ENCODE measurements around the gene IL1R1.

Gene IL1R1

GRCh38 chr2:102126660-102127059 lies 15.9 kb upstream of the IL1R1 start:
- H3K4me3 ChIP-seq (ENCODE audit: low read length), result no peak overlapping the region
- TF ChIP-seq, protein P1, sequence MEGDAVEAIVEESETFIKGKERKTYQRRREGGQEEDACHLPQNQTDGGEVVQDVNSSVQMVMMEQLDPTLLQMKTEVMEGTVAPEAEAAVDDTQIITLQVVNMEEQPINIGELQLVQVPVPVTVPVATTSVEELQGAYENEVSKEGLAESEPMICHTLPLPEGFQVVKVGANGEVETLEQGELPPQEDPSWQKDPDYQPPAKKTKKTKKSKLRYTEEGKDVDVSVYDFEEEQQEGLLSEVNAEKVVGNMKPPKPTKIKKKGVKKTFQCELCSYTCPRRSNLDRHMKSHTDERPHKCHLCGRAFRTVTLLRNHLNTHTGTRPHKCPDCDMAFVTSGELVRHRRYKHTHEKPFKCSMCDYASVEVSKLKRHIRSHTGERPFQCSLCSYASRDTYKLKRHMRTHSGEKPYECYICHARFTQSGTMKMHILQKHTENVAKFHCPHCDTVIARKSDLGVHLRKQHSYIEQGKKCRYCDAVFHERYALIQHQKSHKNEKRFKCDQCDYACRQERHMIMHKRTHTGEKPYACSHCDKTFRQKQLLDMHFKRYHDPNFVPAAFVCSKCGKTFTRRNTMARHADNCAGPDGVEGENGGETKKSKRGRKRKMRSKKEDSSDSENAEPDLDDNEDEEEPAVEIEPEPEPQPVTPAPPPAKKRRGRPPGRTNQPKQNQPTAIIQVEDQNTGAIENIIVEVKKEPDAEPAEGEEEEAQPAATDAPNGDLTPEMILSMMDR (IDR thresholded peaks at IDR 0.05; ENCODE audit: insufficient read depth, low read depth, low read length, missing control alignments), result no peak
- peak; percentile 22 for DNase-seq (ENCODE audit: low read depth)

GRCh38 chr2:102129082-102129481 lies 13.5 kb upstream of the IL1R1 start:
- TF ChIP-seq, protein P1 (IDR thresholded peaks at IDR 0.05; ENCODE audit: insufficient read depth, low read depth, low read length, missing control alignments), result no peak
- DNase-seq (ENCODE audit: low read depth), result no peak
- H3K4me3 ChIP-seq (ENCODE audit: low read length), result no peak overlapping the region

DNA sequence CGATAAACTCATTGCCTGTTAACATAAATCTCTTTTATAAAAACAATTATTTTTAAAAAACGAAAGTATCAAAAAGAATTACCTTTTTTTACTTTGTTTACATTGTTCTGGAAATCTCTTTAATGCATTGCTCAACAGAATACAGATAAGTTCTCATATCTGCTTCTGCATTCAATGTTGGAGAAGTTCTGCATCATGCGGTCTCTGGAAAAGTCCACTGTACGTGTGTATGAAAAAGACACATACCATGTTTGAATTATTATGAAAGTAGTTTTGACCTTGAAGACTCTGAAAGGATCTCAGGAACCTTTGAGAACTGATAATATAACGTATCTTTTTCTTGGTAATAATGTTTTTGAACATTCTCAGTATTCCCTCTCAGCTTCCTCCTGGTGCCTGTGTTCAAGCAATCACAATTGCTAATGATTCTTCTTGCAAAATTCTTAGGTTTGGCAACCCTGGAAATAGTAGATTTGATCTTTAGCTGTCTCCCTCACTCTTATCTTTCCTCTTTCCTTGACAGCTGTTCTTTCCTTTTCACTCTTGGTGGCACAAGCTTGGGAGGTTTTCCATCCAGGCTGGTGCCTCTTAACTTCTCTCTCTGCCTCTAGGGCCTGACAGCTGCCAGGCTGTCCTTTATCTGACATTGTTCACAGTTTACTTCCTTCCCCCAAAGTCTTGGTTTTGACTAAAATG lies 12.4 kb upstream of the IL1R1 start:
- no peak overlapping the region for H3K4me3 ChIP-seq (ENCODE audit: low read length)
- DNase-seq (ENCODE audit: low read depth), result no peak
- TF ChIP-seq, protein P1 (IDR thresholded peaks at IDR 0.05; ENCODE audit: insufficient read depth, low read depth, low read length, missing control alignments), result no peak

DNA sequence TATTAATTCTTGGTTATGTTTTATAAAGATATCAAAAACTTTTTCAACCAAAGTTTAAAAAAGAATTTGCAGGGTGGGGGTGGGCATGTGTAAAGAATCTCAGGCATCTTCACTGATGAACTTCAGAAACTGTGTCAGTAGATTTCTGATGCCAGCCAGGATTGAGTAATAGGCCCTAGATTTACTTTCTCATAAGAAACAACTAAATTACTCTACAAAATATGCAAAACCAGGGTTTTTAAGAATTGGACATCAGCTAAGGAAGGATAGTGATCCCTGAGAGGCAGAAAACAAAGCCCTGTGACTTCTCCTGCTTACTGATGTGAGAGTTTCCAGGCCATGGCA lies 11.9 kb upstream of the IL1R1 start:
- DNase-seq (ENCODE audit: low read depth), result no peak
- TF ChIP-seq, protein P1 (IDR thresholded peaks at IDR 0.05; ENCODE audit: insufficient read depth, low read depth, low read length, missing control alignments), result no peak
- no peak overlapping the region for H3K4me3 ChIP-seq (ENCODE audit: low read length)

DNA sequence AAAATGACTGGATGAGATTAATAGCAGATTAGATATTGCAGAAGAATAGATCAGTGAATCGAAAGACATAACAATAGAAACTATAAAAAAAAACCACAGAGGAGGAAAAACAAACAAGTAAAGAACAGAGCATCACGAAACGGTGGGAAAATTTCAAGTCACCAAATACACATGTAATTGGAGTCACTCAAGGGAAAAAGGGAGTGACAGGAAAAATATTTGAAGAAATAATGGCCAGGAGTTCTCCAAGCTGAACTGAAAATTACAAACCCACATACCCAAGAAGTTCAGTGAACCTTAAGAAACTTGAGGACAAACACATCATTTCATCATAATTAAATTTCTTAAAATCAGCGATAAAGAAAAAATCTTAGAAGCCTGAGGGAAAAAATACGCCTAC lies 11.0 kb upstream of the IL1R1 start:
- TF ChIP-seq, protein P1 (IDR thresholded peaks at IDR 0.05; ENCODE audit: insufficient read depth, low read depth, low read length, missing control alignments), result no peak
- no peak for DNase-seq (ENCODE audit: low read depth)
- H3K4me3 ChIP-seq (ENCODE audit: low read length), result no peak overlapping the region

DNA sequence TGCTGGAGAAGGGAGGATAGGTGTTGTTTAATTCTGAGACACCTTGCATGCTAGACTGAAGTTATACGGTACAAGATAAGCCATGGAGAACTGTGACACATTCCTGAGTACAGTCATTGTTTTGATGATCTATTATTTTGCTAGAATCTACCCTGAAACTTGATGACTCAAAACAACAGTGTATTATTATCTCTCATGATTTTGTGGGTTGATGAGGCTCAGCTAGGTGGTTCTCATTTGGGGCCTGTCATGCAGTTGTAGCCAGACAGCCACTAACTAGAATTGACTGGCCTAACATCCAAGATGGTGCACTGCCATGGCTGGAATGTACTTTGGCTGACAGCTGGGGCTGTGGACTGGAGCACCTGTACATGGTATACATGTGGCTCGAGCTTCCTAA lies 5.4 kb upstream of the IL1R1 start:
- H3K4me3 ChIP-seq (ENCODE audit: low read length), result no peak overlapping the region
- TF ChIP-seq, protein P1 (IDR thresholded peaks at IDR 0.05; ENCODE audit: insufficient read depth, low read depth, low read length, missing control alignments), result no peak
- peak; percentile 33 for DNase-seq (ENCODE audit: low read depth)

DNA sequence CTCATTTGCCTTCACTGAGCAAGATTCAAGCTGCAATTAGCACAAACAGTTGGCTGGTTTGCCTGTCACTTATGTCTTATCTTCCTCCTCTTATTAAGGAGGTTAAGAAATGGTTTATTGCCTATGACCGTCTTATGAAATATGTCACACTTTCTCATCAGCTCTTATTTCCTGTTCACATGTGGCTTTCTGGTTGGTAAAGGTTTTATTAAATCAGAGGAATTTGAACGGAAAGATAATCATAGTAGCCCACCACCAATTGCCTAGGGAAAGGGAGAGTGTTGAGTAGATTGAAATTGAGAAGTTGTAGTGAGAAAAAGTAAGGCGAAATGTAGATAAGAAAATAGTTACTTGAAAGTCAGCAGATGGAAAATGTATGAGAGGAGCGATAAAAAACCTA lies 4.2 kb upstream of the IL1R1 start:
- TF ChIP-seq, protein P1 (IDR thresholded peaks at IDR 0.05; ENCODE audit: insufficient read depth, low read depth, low read length, missing control alignments), result no peak
- DNase-seq (ENCODE audit: low read depth), result no peak
- H3K4me3 ChIP-seq (ENCODE audit: low read length), result no peak overlapping the region

All from epithelial cell of esophagus (primary cell).